HCT116 (cell line): ENCODE data around the gene CWC27. TPM values are rescaled to one million over a fixed set of nuclear protein-coding genes. Genes with fewer than 3 reads are reported as not detected.

Source experiments
- ATAC-seq: fragments of 200-7000 bp; cut with Tn5 transposase; 2 replicates; pipeline ENCODE4 v1.9.1; 2020; ENCODE audit warnings: mild to moderate bottlenecking, moderate library complexity
- BruUV-seq: library from RNA; stranded (reverse); fragments of 400-500 nt; replicated peaks from 2 replicates; lab custom pipeline; 2021; lab: Mats Ljungman, UMichigan
- CTCF ChIA-PET: fragments of 300-600 bp; sonication (Branson Sonifier 250); formaldehyde crosslinking; loops from one replicate; lab custom pipeline; 2021; ENCODE audit warnings: antibody characterized with exemption; lab: Charles Lee
- POLR2A ChIA-PET: fragments of 300-600, 350-600 bp; sonication (Branson Sonifier 250); formaldehyde crosslinking; loops from one replicate; lab custom pipeline; 2021; ENCODE audit warnings: antibody characterized with exemption; lab: Charles Lee
- RAD21 ChIA-PET, 2 experiments: fragments of 300-600 bp; sonication (Branson Sonifier 250); formaldehyde crosslinking; loops; one replicate each; lab custom pipeline; 2023; ENCODE audit warnings: low total read pairs in 2 of 2; ENCODE audit not compliant: uncharacterized antibody in 2 of 2, unreplicated experiment in 2 of 2, low non-redundant PET in 1 of 2; lab: Charles Lee
- DNase-seq: peaks from one replicate; pipeline ENCODE4 v3.0.0-alpha.2; 2010; ENCODE audit warnings: low read depth, low spot score
- H2AFZ ChIP-seq: fragments of 200-600 bp; shearing (Covaris generic), sonication (generic); 2 replicates; pipeline ENCODE4 v1.6.1; 2017; ENCODE audit warnings: low read depth, mixed run types, mixed read lengths, antibody characterized with exemption, low read length; ENCODE audit not compliant: poor library complexity, severe bottlenecking
- H3K27ac ChIP-seq: 2 replicates; pipeline ENCODE4 v1.5.1; 2012; ENCODE audit warnings: low read depth, low read length
- H3K27me3 ChIP-seq: fragments of 200-600 bp; sonication (generic); 2 replicates; pipeline ENCODE4 v1.6.1; 2016; ENCODE audit warnings: mixed run types, low read length, mixed read lengths; ENCODE audit not compliant: insufficient read depth
- H3K36me3 ChIP-seq, 2 experiments: fragments of 200-500 bp in 1 of 2; fragments of 200-600 bp in 1 of 2; sonication (Bioruptor generic) in 1 of 2; sonication (generic) in 1 of 2; 2 replicates each; pipeline versions ENCODE4 v1.5.1 to v1.6.1; 2014 to 2016; ENCODE audit warnings: low read length in 2 of 2, inconsistent platforms in 1 of 2, mixed read lengths in 1 of 2, mixed run types in 1 of 2; ENCODE audit not compliant: insufficient read depth in 2 of 2, control insufficient read depth in 1 of 2
- H3K4me1 ChIP-seq, 2 experiments: fragments of 200-600 bp in 1 of 2; sonication (generic) in 1 of 2; 2 replicates each; pipeline versions ENCODE4 v1.5.1 to v1.6.1; 2012 to 2017; ENCODE audit warnings: low read length in 2 of 2, inconsistent platforms in 1 of 2, mild to moderate bottlenecking in 1 of 2, mixed read lengths in 1 of 2, mixed run types in 1 of 2, moderate library complexity in 1 of 2; ENCODE audit not compliant: insufficient read depth in 2 of 2, control insufficient read depth in 1 of 2
- H3K4me2 ChIP-seq: fragments of 200-600 bp; sonication (generic); 2 replicates; pipeline ENCODE4 v1.6.1; 2017; ENCODE audit warnings: mixed run types, low read length, mixed read lengths
- H3K4me3 ChIP-seq, 2 experiments: fragments of 200-600 bp in 1 of 2; sonication (generic) in 1 of 2; replicated peaks in 1 of 2; 2 replicates each; pipeline ENCODE4 v1.5.1; 2011 to 2016; ENCODE audit warnings: low read length in 2 of 2, control low read depth in 1 of 2, low read depth in 1 of 2, mild to moderate bottlenecking in 1 of 2, mixed read lengths in 1 of 2, mixed run types in 1 of 2
- H3K79me2 ChIP-seq: fragments of 200-600 bp; sonication (generic); 2 replicates; pipeline ENCODE4 v1.6.1; 2017; ENCODE audit warnings: mild to moderate bottlenecking, mixed run types, low read length, moderate library complexity, mixed read lengths; ENCODE audit not compliant: insufficient read depth
- H3K9ac ChIP-seq: fragments of 200-600 bp; sonication (generic); 2 replicates; pipeline ENCODE4 v1.6.1; 2016; ENCODE audit warnings: low read length, mixed read lengths
- H3K9me2 ChIP-seq: fragments of 200-600 bp; sonication (generic), shearing (Covaris generic); 2 replicates; pipeline ENCODE4 v1.6.1; 2017; ENCODE audit warnings: mixed run types, mild to moderate bottlenecking, moderate library complexity; ENCODE audit not compliant: insufficient read depth
- H3K9me3 ChIP-seq, 2 experiments: fragments of 200-500 bp in 1 of 2; fragments of 200-600 bp in 1 of 2; sonication (Bioruptor generic) in 1 of 2; sonication (generic) in 1 of 2; 2 replicates each; pipeline ENCODE4 v1.6.1; 2014 to 2017; ENCODE audit warnings: low read length in 2 of 2, mixed read lengths in 2 of 2, inconsistent platforms in 1 of 2, low read depth in 1 of 2, mild to moderate bottlenecking in 1 of 2, mixed run types in 1 of 2, moderate library complexity in 1 of 2; ENCODE audit not compliant: control insufficient read depth in 1 of 2, insufficient read depth in 1 of 2
- H4K20me1 ChIP-seq: fragments of 200-600 bp; sonication (generic), shearing (Covaris generic); 2 replicates; pipeline ENCODE4 v1.6.1; 2017; ENCODE audit warnings: mixed run types, mild to moderate bottlenecking, moderate library complexity; ENCODE audit not compliant: insufficient read depth
- ELF1 ChIP-seq: IDR thresholded peaks from 2 replicates; pipeline ENCODE4 v1.6.1; 2012; ENCODE audit warnings: low read depth, borderline replicate concordance
- FOSL1 ChIP-seq: IDR thresholded peaks from 2 replicates; pipeline ENCODE4 v1.6.1; 2012; ENCODE audit warnings: low read depth
- POLR2A ChIP-seq: IDR thresholded peaks from 2 replicates; pipeline ENCODE4 v1.7.0; 2011; ENCODE audit warnings: borderline replicate concordance; ENCODE audit not compliant: insufficient read depth, insufficient read length; ENCODE audit errors: extremely low read depth
- TCF7L2 ChIP-seq: IDR thresholded peaks from 2 replicates; pipeline ENCODE4 v1.7.0; 2011; ENCODE audit warnings: borderline replicate concordance, inconsistent platforms; ENCODE audit not compliant: insufficient read depth, insufficient read length; ENCODE audit errors: extremely low read depth
- YY1 ChIP-seq: IDR thresholded peaks from 2 replicates; pipeline ENCODE4 v1.6.1; 2011; ENCODE audit warnings: low read length, low read depth, moderate library complexity, mild to moderate bottlenecking; ENCODE audit not compliant: insufficient replicate concordance; ENCODE audit errors: extremely low read depth
- ZFX ChIP-seq: fragments of 450-650 bp; IDR thresholded peaks from 2 replicates; pipeline ENCODE4 v1.6.1; 2017
- ZNF274 ChIP-seq: fragments of 200-500 bp; sonication (Bioruptor generic); IDR thresholded peaks from 2 replicates; pipeline ENCODE4 v1.6.1; 2014; ENCODE audit warnings: mild to moderate bottlenecking, low read depth, low read length, inconsistent platforms
- intact Hi-C: fragments of 100-400 bp; cut with micrococcal nuclease; formaldehyde crosslinking; loops from 2 replicates; pipeline ENCODE4 v1.10.0; 2022
- total RNA-seq: library from RNA; stranded (reverse); gene quantifications from one replicate; pipeline ENCODE4 v1.2.1, GENCODE V29; 2021; ENCODE audit not compliant: unreplicated experiment
- TF ChIP-seq, protein P1 (sequence below): IDR thresholded peaks from 2 replicates; pipeline ENCODE4 v1.6.1; 2012; ENCODE audit warnings: low read depth

CWC27 gene
- total RNA-seq, 1 experiment from 2014 or later, result 29.1 TPM

GRCh38 chr5:64963278-64963677 is 194.5 kb downstream of the CWC27 start:
- CTCF ChIA-PET, result no interaction called here

More at GRCh38 chr5:64963278-64963677, 194.5 kb downstream of the CWC27 start:
- H3K27ac ChIP-seq, result no peak overlapping the region
- no peak overlapping the region for H2AFZ ChIP-seq
- no peak overlapping the region for H3K9ac ChIP-seq
- H3K4me1 ChIP-seq, result no peaks in the 10 kb centered on the region
- TF ChIP-seq ZFX (no peak), TCF7L2 (no peak), ZNF274 (no peak), FOSL1 (no peak), YY1 (no peak), POLR2A (no peak), ELF1 (no peak)
- TF ChIP-seq, protein P1, sequence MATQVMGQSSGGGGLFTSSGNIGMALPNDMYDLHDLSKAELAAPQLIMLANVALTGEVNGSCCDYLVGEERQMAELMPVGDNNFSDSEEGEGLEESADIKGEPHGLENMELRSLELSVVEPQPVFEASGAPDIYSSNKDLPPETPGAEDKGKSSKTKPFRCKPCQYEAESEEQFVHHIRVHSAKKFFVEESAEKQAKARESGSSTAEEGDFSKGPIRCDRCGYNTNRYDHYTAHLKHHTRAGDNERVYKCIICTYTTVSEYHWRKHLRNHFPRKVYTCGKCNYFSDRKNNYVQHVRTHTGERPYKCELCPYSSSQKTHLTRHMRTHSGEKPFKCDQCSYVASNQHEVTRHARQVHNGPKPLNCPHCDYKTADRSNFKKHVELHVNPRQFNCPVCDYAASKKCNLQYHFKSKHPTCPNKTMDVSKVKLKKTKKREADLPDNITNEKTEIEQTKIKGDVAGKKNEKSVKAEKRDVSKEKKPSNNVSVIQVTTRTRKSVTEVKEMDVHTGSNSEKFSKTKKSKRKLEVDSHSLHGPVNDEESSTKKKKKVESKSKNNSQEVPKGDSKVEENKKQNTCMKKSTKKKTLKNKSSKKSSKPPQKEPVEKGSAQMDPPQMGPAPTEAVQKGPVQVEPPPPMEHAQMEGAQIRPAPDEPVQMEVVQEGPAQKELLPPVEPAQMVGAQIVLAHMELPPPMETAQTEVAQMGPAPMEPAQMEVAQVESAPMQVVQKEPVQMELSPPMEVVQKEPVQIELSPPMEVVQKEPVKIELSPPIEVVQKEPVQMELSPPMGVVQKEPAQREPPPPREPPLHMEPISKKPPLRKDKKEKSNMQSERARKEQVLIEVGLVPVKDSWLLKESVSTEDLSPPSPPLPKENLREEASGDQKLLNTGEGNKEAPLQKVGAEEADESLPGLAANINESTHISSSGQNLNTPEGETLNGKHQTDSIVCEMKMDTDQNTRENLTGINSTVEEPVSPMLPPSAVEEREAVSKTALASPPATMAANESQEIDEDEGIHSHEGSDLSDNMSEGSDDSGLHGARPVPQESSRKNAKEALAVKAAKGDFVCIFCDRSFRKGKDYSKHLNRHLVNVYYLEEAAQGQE, result no peak
- intact Hi-C loops, result no loop called here
- 0 out of 4 replicates have a peak, but pooled peaks cover 0 to 7% of the 10 kb centered on the region in 2 experiments for H3K9me3 ChIP-seq
- no peak overlapping the region for H3K4me3 ChIP-seq
- no peaks in the 10 kb centered on the region for H4K20me1 ChIP-seq
- DNase-seq (no peak), ATAC-seq (no peak)
- ChIA-PET POLR2A (no interaction called here), RAD21 (no interaction called here)
- BruUV-seq, result no TSS peak
- H3K36me3 ChIP-seq, result no peaks in the 10 kb centered on the region
- no peaks in the 10 kb centered on the region for H3K27me3 ChIP-seq
- H3K79me2 ChIP-seq, result no peaks in the 10 kb centered on the region
- no peaks in the 10 kb centered on the region for H3K9me2 ChIP-seq
- no peak overlapping the region for H3K4me2 ChIP-seq
